HEK293T (cell line): Measurements from ENCODE around the gene DOCK1.

Experiments used
- ARNT ChIP-seq: fragments of 450-650 bp; IDR thresholded peaks from 2 replicates; pipeline ENCODE4 v1.6.1; 2017; ENCODE audit warnings: mild to moderate bottlenecking
- BHLHE40 ChIP-seq: fragments of 450-650 bp; IDR thresholded peaks from 2 replicates; pipeline ENCODE4 v1.6.1; 2016; ENCODE audit warnings: mild to moderate bottlenecking, moderate library complexity, borderline replicate concordance
- ELF4 ChIP-seq: fragments of 450-650 bp; IDR thresholded peaks from 2 replicates; pipeline ENCODE4 v1.6.1; 2017; ENCODE audit warnings: antibody characterized with exemption
- FOXA1 ChIP-seq: fragments of 450-650 bp; IDR thresholded peaks from 2 replicates; pipeline ENCODE4 v1.6.1; 2016; ENCODE audit warnings: mild to moderate bottlenecking
- FOXK2 ChIP-seq: fragments of 450-650 bp; IDR thresholded peaks from 2 replicates; pipeline ENCODE4 v1.6.1; 2016; ENCODE audit warnings: mild to moderate bottlenecking
- FOXM1 ChIP-seq: fragments of 450-650 bp; IDR thresholded peaks from 2 replicates; pipeline ENCODE4 v1.6.1; 2017; ENCODE audit warnings: mild to moderate bottlenecking, borderline replicate concordance
- SP1 ChIP-seq: fragments of 450-650 bp; IDR thresholded peaks from 2 replicates; pipeline ENCODE4 v1.6.1; 2017
- SUZ12 ChIP-seq: fragments of 450-650 bp; IDR thresholded peaks from 2 replicates; pipeline ENCODE4 v1.6.1; 2016; ENCODE audit warnings: mild to moderate bottlenecking
- TARDBP ChIP-seq: fragments of 450-650 bp; IDR thresholded peaks from 2 replicates; pipeline ENCODE4 v1.6.1; 2016
- ZNF384 ChIP-seq: fragments of 450-650 bp; IDR thresholded peaks from 2 replicates; pipeline ENCODE4 v1.6.1; 2016

DNA sequence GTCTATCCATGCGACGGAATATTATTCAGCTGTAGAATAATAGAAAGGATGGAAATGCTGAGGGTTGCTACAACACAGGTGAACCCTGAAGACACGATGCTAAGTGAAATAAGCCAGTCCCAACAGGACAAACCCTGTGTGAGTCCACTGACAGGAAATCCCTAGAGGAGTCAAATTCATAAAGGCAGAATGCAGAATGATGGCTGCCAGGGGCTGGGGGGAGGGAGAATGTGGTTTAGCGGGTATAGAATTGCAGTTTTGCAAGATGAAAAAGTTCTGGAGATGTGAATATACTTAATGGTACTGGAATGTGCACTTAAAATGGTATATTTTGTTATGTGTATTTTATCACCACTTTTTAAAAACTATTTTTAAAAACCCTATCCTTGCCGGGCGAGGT is 36.9 kb upstream of the DOCK1 start:
- TF ChIP-seq ELF4 (no peak), FOXA1 (no peak), SP1 (no peak), FOXK2 (no peak), TARDBP (no peak), BHLHE40 (no peak), ARNT (no peak), ZNF384 (no peak), FOXM1 (no peak), SUZ12 (no peak)
